Liver (tissue), 9 donors: ENCODE data around the gene ZNF687. TPM values are rescaled to one million over a fixed set of nuclear protein-coding genes. Genes with fewer than 3 reads are reported as not detected.

ENCODE experiments used
- DNase-seq: peaks from one replicate; pipeline ENCODE4 v3.0.0-alpha.2; 2017; ENCODE audit warnings: low spot score
- H3K27ac ChIP-seq, 2 donors: one replicate each; pipeline ENCODE4 v1.7.0; 2013; ENCODE audit warnings: inconsistent platforms in 2 of 2, low read length in 2 of 2, control low read depth in 1 of 2, low read depth in 1 of 2, mild to moderate bottlenecking in 1 of 2
- H3K27me3 ChIP-seq, 4 donors: one replicate each; pipeline versions ENCODE4 v1.6.1 to v1.7.0; 2013; ENCODE audit warnings: low read length in 3 of 4, inconsistent platforms in 1 of 4, mild to moderate bottlenecking in 1 of 4, moderate library complexity in 1 of 4; ENCODE audit not compliant: control insufficient read depth in 4 of 4, insufficient read depth in 4 of 4
- H3K36me3 ChIP-seq, 4 donors: one replicate each; pipeline versions ENCODE4 v1.6.1 to v1.7.0; 2013; ENCODE audit warnings: low read length in 3 of 4, mild to moderate bottlenecking in 3 of 4, low read depth in 1 of 4, moderate library complexity in 1 of 4; ENCODE audit not compliant: control insufficient read depth in 4 of 4, insufficient read depth in 3 of 4
- H3K4me1 ChIP-seq, 4 donors: one replicate each; pipeline versions ENCODE4 v1.6.1 to v1.7.0; 2013; ENCODE audit warnings: low read length in 3 of 4, mild to moderate bottlenecking in 3 of 4, moderate library complexity in 1 of 4; ENCODE audit not compliant: control insufficient read depth in 4 of 4, insufficient read depth in 4 of 4
- H3K4me3 ChIP-seq, 3 donors: one replicate each; pipeline versions ENCODE4 v1.6.1 to v1.7.0; 2013; ENCODE audit warnings: low read length in 3 of 3, control low read depth in 1 of 3, low read depth in 1 of 3, mild to moderate bottlenecking in 1 of 3
- H3K9ac ChIP-seq, 2 donors: one replicate each; pipeline ENCODE4 v1.7.0; 2013; ENCODE audit warnings: low read length in 2 of 2, mild to moderate bottlenecking in 2 of 2, moderate library complexity in 2 of 2, control low read depth in 1 of 2, low read depth in 1 of 2
- H3K9me3 ChIP-seq, 4 donors: one replicate each; pipeline versions ENCODE4 v1.6.1 to v1.7.0; 2013; ENCODE audit warnings: low read length in 3 of 4; ENCODE audit not compliant: control insufficient read depth in 4 of 4
- ATF3 ChIP-seq: IDR thresholded peaks from 2 replicates; pipeline ENCODE4 v1.6.1; 2016; ENCODE audit warnings: antibody characterized with exemption
- CTCF ChIP-seq: fragments of 150-350 bp; IDR thresholded peaks from 2 replicates; pipeline ENCODE4 v1.5.1; 2017; ENCODE audit warnings: improper control_type of control experiment, low read depth, low read length; ENCODE audit not compliant: missing input control
- EGR1 ChIP-seq, 2 donors: IDR thresholded peaks; 2 replicates each; pipeline ENCODE4 v1.6.1; 2016 to 2018; ENCODE audit warnings: antibody characterized with exemption in 2 of 2, low read depth in 2 of 2
- FOXA1 ChIP-seq: IDR thresholded peaks from 2 replicates; pipeline ENCODE4 v1.6.1; 2016; ENCODE audit warnings: antibody characterized with exemption
- GABPA ChIP-seq, 2 donors: IDR thresholded peaks in 1 of 2; conservative IDR thresholded peaks in 1 of 2; 2 replicates each; pipeline ENCODE4 v1.6.1; 2016; ENCODE audit warnings: antibody characterized with exemption in 2 of 2, mild to moderate bottlenecking in 1 of 2, moderate library complexity in 1 of 2
- HNF4A ChIP-seq, 2 donors: conservative IDR thresholded peaks; 2 replicates each; pipeline ENCODE4 v1.6.1; 2016; ENCODE audit warnings: antibody characterized with exemption in 2 of 2, mild to moderate bottlenecking in 2 of 2
- JUND ChIP-seq, 2 donors: IDR thresholded peaks; 2 replicates each; pipeline ENCODE4 v1.6.1; 2016; ENCODE audit warnings: antibody characterized with exemption in 2 of 2
- MAX ChIP-seq: IDR thresholded peaks from 2 replicates; pipeline ENCODE4 v1.6.1; 2016; ENCODE audit warnings: antibody characterized with exemption
- NR2F2 ChIP-seq: IDR thresholded peaks from 2 replicates; pipeline ENCODE4 v1.6.1; 2016; ENCODE audit warnings: antibody characterized with exemption
- RAD21 ChIP-seq, 2 donors: IDR thresholded peaks; 2 replicates each; pipeline ENCODE4 v1.6.1; 2016; ENCODE audit warnings: antibody characterized with exemption in 2 of 2, mild to moderate bottlenecking in 2 of 2
- REST ChIP-seq: IDR thresholded peaks from 2 replicates; pipeline ENCODE4 v1.6.1; 2016; ENCODE audit warnings: antibody characterized with exemption, mild to moderate bottlenecking
- RXRA ChIP-seq, 2 donors: IDR thresholded peaks; 2 replicates each; pipeline ENCODE4 v1.6.1; 2017 to 2018; ENCODE audit warnings: antibody characterized with exemption in 2 of 2, mild to moderate bottlenecking in 1 of 2
- YY1 ChIP-seq: IDR thresholded peaks from 2 replicates; pipeline ENCODE4 v1.6.1; 2016; ENCODE audit warnings: antibody characterized with exemption, mild to moderate bottlenecking
- WGBS: extraction: QIAGEN DNeasy Blood & Tissue Kit; methylation state at CpG from one replicate; pipeline ENCODE4 v1.1.7; 2013; 5-methylcytosine and 5-hydroxymethylcytosine counted together
- polyA plus RNA-seq, 2 donors: library from polyadenylated mRNA; stranded (reverse) in 1 of 2; unstranded in 1 of 2; fragments of 200-250 nt in 1 of 2; fragments of >200 nt in 1 of 2; fragmentation: Nextera tagmentation in 1 of 2; extraction: Ambion mirVana in 1 of 2; gene quantifications; one replicate each; pipeline versions ENCODE4 v1.2.1 to v1.2.3, GENCODE V29; 2013 to 2015
- total RNA-seq, 2 donors: library from RNA; depleted of rRNA; stranded (reverse); fragments of >200 nt; gene quantifications; one replicate each; pipeline ENCODE4 v1.2.3, GENCODE V29; 2014
- donor health status: healthy.
- donor health status: healthy.
- donor health status: healthy.
- donor health status: healthy.
- donor health status: healthy.

The ZNF687 gene
- total and polyA plus RNA-seq, 4 donors = 2.7 to 9.7 (median 7.9) TPM

- Histone ChIP-seq H3K4me1 (no peaks in the 10 kb centered on the region), H3K9me3 (no peaks in the 10 kb centered on the region), H3K27ac (no peak overlapping the region), H3K9ac (no peak overlapping the region), H3K4me3 (no peak overlapping the region), H3K27me3 (no peaks in the 10 kb centered on the region), H3K36me3 (peaks cover 26 to 87% (median 47%) of the 10 kb centered on the region in 4 donors)
- DNase-seq = no peak
- 90% methylated on average over 13 of the region's 13 CpGs for WGBS
- TF ChIP-seq MAX = no peak
- TF ChIP-seq RAD21 (IDR thresholded peaks at IDR 0.05) = no peak
- no peak for TF ChIP-seq REST
- TF ChIP-seq HNF4A (conservative IDR thresholded peaks at IDR 0.05) = no peak
- no peak for TF ChIP-seq FOXA1
- TF ChIP-seq JUND (IDR thresholded peaks at IDR 0.05) = no peak
- TF ChIP-seq RXRA (IDR thresholded peaks at IDR 0.05) = no peak
- no peak for TF ChIP-seq YY1
- TF ChIP-seq GABPA (IDR thresholded peaks at IDR 0.05 in 1 of 2, conservative IDR thresholded peaks at IDR 0.05 in 1 of 2) = no peak
- no peak for TF ChIP-seq ATF3
- TF ChIP-seq NR2F2 = no peak
Observed at GRCh38 chr1:151292207-151293030, 10.3 kb downstream of the ZNF687 start.

- H3K36me3 ChIP-seq = peaks cover 26 to 87% (median 50%) of the 10 kb centered on the region in 4 donors
- H3K4me1 ChIP-seq = no peaks in the 10 kb centered on the region
- H3K27me3 ChIP-seq = no peaks in the 10 kb centered on the region
- no peak for DNase-seq
- H3K9me3 ChIP-seq = no peaks in the 10 kb centered on the region
- H3K27ac ChIP-seq = no peak overlapping the region
- WGBS = 91% methylated on average over 6 of the region's 6 CpGs
- TF ChIP-seq RAD21 (IDR thresholded peaks at IDR 0.05) = no peak
- no peak overlapping the region for H3K4me3 ChIP-seq
- H3K9ac ChIP-seq = no peak overlapping the region
Observed at GRCh38 chr1:151293093-151293492, 11.0 kb downstream of the ZNF687 start.

- DNase-seq = no peak
- H3K9ac ChIP-seq = no peak overlapping the region
- no peak overlapping the region for H3K27ac ChIP-seq
- no peak overlapping the region for H3K4me3 ChIP-seq
- H3K9me3 ChIP-seq = no peaks in the 10 kb centered on the region
- H3K27me3 ChIP-seq = no peaks in the 10 kb centered on the region
- H3K36me3 ChIP-seq = peaks cover 26 to 90% (median 57%) of the 10 kb centered on the region in 4 donors
- WGBS = 95% methylated on average over 2 of the region's 2 CpGs
- H3K4me1 ChIP-seq = no peaks in the 10 kb centered on the region
- TF ChIP-seq REST (no peak), HNF4A (conservative IDR thresholded peaks at IDR 0.05) (no peak), RXRA (IDR thresholded peaks at IDR 0.05) (no peak), CTCF (no peak), NR2F2 (no peak), EGR1 (IDR thresholded peaks at IDR 0.05; ENCODE audit: low read depth in 2 of 2) (no peak), YY1 (no peak), RAD21 (IDR thresholded peaks at IDR 0.05) (no peak)
Observed at GRCh38 chr1:151294742-151295462, 12.8 kb downstream of the ZNF687 start.
